PC-9 (cell line): Measurements from ENCODE around the gene MDH2.

Experiments used
- EZH2 ChIP-seq: fragments of 200-600 bp; sonication (generic); IDR thresholded peaks from 2 replicates; pipeline ENCODE4 v1.8.0; 2017; ENCODE audit warnings: antibody characterized with exemption, low read depth
- TF ChIP-seq, protein P1 (sequence below): fragments of 200-600 bp; sonication (generic); conservative IDR thresholded peaks from 2 replicates; pipeline ENCODE4 v1.6.1; 2017; ENCODE audit warnings: mixed run types, antibody characterized with exemption, mild to moderate bottlenecking, moderate library complexity

DNA sequence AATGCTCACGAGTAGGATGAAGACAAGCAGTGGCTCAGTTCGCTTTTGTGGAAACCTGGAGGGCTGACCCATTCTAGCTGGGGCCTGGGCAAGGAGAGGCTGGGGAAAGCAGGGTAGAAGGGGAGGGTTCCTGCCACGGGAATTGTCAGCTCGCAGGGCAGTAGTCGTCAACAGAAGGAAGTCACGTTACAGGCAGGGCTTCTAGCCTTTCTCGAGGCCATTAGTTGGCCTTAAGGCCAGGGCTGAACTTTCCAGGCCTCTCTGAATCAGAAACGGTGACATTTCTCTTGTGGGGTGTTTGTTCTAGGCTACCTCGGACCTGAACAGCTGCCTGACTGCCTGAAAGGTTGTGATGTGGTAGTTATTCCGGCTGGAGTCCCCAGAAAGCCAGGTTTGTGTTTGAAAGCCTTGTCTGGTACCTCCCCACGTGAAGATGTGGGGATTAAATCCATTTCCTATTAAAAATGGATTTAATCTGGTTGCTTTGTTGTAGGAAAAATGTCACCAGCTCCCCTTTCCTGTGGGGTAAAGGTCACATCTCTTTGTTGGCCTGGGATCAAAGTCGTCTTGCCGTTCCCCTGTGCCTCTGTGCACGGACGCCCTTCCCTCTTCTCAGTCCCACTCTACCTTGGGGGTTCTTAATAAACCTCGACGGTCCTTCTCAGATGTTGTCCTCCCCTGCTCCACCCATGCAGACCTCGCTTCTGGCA is 9.4 kb downstream of the MDH2 start:
- TF ChIP-seq, protein P1, sequence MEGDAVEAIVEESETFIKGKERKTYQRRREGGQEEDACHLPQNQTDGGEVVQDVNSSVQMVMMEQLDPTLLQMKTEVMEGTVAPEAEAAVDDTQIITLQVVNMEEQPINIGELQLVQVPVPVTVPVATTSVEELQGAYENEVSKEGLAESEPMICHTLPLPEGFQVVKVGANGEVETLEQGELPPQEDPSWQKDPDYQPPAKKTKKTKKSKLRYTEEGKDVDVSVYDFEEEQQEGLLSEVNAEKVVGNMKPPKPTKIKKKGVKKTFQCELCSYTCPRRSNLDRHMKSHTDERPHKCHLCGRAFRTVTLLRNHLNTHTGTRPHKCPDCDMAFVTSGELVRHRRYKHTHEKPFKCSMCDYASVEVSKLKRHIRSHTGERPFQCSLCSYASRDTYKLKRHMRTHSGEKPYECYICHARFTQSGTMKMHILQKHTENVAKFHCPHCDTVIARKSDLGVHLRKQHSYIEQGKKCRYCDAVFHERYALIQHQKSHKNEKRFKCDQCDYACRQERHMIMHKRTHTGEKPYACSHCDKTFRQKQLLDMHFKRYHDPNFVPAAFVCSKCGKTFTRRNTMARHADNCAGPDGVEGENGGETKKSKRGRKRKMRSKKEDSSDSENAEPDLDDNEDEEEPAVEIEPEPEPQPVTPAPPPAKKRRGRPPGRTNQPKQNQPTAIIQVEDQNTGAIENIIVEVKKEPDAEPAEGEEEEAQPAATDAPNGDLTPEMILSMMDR, result no peak
- no peak for TF ChIP-seq EZH2
